Measurements from ENCODE around the gene LHFPL2. TPM values are rescaled to one million over a fixed set of nuclear protein-coding genes. Genes with fewer than 3 reads are reported as not detected.
A peak's percentile ranks its signal among the peaks of the same experiment; 100 is the strongest.

Gene LHFPL2
- total RNA-seq, 1 experiment from 2014 or later, result 49.7 TPM

DNA sequence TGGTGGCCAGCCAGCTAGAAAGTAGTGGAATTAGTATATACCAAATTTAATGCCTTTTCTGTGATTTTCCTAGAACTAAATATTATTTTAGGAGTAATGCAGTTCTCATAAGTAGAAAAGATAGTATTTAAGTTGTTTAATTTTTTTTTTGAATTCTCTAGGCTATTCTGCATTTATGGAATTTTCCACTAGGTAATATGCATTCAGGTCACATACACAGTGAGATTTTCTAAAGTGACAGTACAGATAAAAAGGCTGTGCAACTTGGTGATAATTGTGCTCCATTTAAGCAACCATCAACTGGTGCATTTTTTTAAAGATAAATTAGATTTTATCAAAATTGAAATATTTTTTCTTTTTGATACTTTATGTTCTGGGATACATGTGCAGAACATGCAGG lies 176.7 kb downstream of the LHFPL2 start:
- Mint-ChIP-seq H3K9me3 (ENCODE audit: unreplicated experiment) (no peaks in the 10 kb centered on the region), H3K27ac (ENCODE audit: unreplicated experiment) (no peak overlapping the region), H3K36me3 (ENCODE audit: insufficient read depth, unreplicated experiment) (no peaks in the 10 kb centered on the region), H3K4me3 (ENCODE audit: unreplicated experiment) (no peak overlapping the region), H3K4me1 (ENCODE audit: low read depth, unreplicated experiment) (no peaks in the 10 kb centered on the region), H3K27me3 (ENCODE audit: insufficient read depth, unreplicated experiment) (no peaks in the 10 kb centered on the region)
- Histone ChIP-seq H3K4me1 (no peaks in the 10 kb centered on the region), H3K9me3 (no peaks in the 10 kb centered on the region), H3K27me3 (replicated peaks; ENCODE audit: control insufficient read depth, insufficient read depth, low read length) (no peaks in the 10 kb centered on the region), H3K4me3 (ENCODE audit: low read depth, low read length) (no peak overlapping the region), H3K36me3 (ENCODE audit: control insufficient read depth, insufficient read depth, low read length) (no peaks in the 10 kb centered on the region)
- no TSS peak for BruUV-seq (replicated peaks)
- TF ChIP-seq, protein P1, sequence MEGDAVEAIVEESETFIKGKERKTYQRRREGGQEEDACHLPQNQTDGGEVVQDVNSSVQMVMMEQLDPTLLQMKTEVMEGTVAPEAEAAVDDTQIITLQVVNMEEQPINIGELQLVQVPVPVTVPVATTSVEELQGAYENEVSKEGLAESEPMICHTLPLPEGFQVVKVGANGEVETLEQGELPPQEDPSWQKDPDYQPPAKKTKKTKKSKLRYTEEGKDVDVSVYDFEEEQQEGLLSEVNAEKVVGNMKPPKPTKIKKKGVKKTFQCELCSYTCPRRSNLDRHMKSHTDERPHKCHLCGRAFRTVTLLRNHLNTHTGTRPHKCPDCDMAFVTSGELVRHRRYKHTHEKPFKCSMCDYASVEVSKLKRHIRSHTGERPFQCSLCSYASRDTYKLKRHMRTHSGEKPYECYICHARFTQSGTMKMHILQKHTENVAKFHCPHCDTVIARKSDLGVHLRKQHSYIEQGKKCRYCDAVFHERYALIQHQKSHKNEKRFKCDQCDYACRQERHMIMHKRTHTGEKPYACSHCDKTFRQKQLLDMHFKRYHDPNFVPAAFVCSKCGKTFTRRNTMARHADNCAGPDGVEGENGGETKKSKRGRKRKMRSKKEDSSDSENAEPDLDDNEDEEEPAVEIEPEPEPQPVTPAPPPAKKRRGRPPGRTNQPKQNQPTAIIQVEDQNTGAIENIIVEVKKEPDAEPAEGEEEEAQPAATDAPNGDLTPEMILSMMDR (IDR thresholded peaks at IDR 0.05; ENCODE audit: insufficient read depth in 1 of 2, low read depth in 1 of 2, low read length in 1 of 2, severe bottlenecking in 1 of 2, unreplicated experiment in 1 of 2), result no peak
- POLR2A ChIA-PET, result no interaction called here
- DNase-seq, result no peak
- CTCF ChIA-PET, result no interaction called here
- intact Hi-C loops (cut with micrococcal nuclease; ENCODE audit: unreplicated experiment), result loop anchor here (1.0 to 5.0 kb wide), 2 partner anchors 61 to 155 kb away; no protein-coding TSS in a partner anchor

DNA sequence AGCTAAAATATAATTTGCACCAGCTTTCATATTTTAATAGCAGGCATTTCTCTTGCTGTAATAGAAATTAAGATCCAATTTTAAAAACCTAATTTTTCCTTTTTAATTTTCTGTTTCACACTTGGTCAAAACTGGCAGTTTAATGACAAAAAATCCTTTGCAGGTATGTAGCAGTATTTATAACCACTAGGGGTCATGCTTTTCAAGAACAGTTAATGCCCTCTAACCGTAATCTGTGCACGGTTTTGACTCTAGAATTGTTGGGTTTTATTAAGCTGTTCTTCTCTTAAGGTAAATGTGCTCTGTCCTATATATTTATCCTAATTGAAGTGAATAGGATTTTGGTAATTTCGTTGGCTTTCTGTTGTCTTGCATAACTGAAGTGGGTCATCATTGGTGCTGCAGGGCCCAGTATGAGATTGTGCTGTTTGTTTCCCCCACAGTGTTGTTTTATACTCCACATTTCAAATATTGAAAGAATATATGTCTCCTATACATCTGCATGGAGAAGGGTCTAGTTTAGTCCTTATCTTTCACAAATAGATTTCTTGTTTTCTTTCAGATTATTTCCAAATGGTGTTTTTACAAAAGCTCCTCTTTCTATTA lies 180.7 kb downstream of the LHFPL2 start:
- Mint-ChIP-seq H3K4me3 (ENCODE audit: unreplicated experiment) (no peak overlapping the region), H3K36me3 (ENCODE audit: insufficient read depth, unreplicated experiment) (no peaks in the 10 kb centered on the region), H3K27ac (ENCODE audit: unreplicated experiment) (no peak overlapping the region), H3K9me3 (ENCODE audit: unreplicated experiment) (no peaks in the 10 kb centered on the region), H3K27me3 (ENCODE audit: insufficient read depth, unreplicated experiment) (no peaks in the 10 kb centered on the region), H3K4me1 (ENCODE audit: low read depth, unreplicated experiment) (no peaks in the 10 kb centered on the region)
- no peaks in the 10 kb centered on the region for H3K9me3 ChIP-seq
- intact Hi-C loops (cut with micrococcal nuclease; ENCODE audit: unreplicated experiment), result loop anchor here (1.0 to 10.0 kb wide), 3 partner anchors 65 to 497 kb away; no protein-coding TSS in a partner anchor
- CTCF ChIA-PET, result interaction anchor here (0.6 to 1.5 kb wide), 5 partner anchors 22 to 160 kb away, joined by 3 to 10 read pairs (median 4); no protein-coding TSS in a partner anchor
- no peaks in the 10 kb centered on the region for H3K27me3 ChIP-seq (replicated peaks; ENCODE audit: control insufficient read depth, insufficient read depth, low read length)
- DNase-seq, result peak in 1 of 2 experiments; percentile 17
- TF ChIP-seq, protein P1 (IDR thresholded peaks at IDR 0.05; ENCODE audit: insufficient read depth in 1 of 2, low read depth in 1 of 2, low read length in 1 of 2, severe bottlenecking in 1 of 2, unreplicated experiment in 1 of 2), result peak; percentile 62 to 73
- H3K4me1 ChIP-seq, result no peaks in the 10 kb centered on the region
- POLR2A ChIA-PET, result no interaction called here
- H3K36me3 ChIP-seq (ENCODE audit: control insufficient read depth, insufficient read depth, low read length), result no peaks in the 10 kb centered on the region
- H3K4me3 ChIP-seq (ENCODE audit: low read depth, low read length), result no peak overlapping the region
- BruUV-seq (replicated peaks), result no TSS peak

DNA sequence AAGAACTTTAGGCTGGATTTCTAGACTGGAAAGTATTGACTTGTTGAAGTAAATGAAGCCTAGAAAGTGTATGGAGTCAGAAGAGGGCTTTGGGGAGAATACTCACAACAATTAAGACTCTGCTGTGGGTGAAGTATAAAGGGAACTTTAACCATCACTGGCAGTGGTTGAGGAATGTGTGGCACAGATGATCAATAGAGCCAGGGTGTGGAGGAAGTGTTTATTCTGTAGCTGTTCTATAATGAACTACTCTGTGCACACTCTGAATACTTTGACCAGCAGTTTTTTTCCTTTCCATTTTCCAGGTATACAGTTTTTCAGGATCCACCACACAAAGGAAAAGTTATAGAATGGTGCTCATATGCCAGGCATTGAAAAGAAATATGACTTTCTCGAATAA lies 181.4 kb downstream of the LHFPL2 start:
- H3K4me3 ChIP-seq (ENCODE audit: low read depth, low read length), result no peak overlapping the region
- H3K4me1 ChIP-seq, result no peaks in the 10 kb centered on the region
- Mint-ChIP-seq H3K27me3 (ENCODE audit: insufficient read depth, unreplicated experiment) (no peaks in the 10 kb centered on the region), H3K36me3 (ENCODE audit: insufficient read depth, unreplicated experiment) (no peaks in the 10 kb centered on the region), H3K4me3 (ENCODE audit: unreplicated experiment) (no peak overlapping the region), H3K27ac (ENCODE audit: unreplicated experiment) (no peak overlapping the region), H3K9me3 (ENCODE audit: unreplicated experiment) (no peaks in the 10 kb centered on the region), H3K4me1 (ENCODE audit: low read depth, unreplicated experiment) (no peaks in the 10 kb centered on the region)
- no TSS peak for BruUV-seq (replicated peaks)
- ChIA-PET CTCF (interaction anchor here (1.0 to 1.5 kb wide), 2 partner anchors 42 to 66 kb away, joined by 5 to 10 read pairs; no protein-coding TSS in a partner anchor), POLR2A (no interaction called here)
- DNase-seq, result no peak
- TF ChIP-seq, protein P1 (IDR thresholded peaks at IDR 0.05; ENCODE audit: insufficient read depth in 1 of 2, low read depth in 1 of 2, low read length in 1 of 2, severe bottlenecking in 1 of 2, unreplicated experiment in 1 of 2), result no peak
- no peaks in the 10 kb centered on the region for H3K9me3 ChIP-seq
- H3K36me3 ChIP-seq (ENCODE audit: control insufficient read depth, insufficient read depth, low read length), result no peaks in the 10 kb centered on the region
- intact Hi-C loops (cut with micrococcal nuclease; ENCODE audit: unreplicated experiment), result loop anchor here (1.0 to 10.0 kb wide), 3 partner anchors 66 to 498 kb away; no protein-coding TSS in a partner anchor
- no peaks in the 10 kb centered on the region for H3K27me3 ChIP-seq (replicated peaks; ENCODE audit: control insufficient read depth, insufficient read depth, low read length)

Measured in Caco-2 (cell line).